GM12878 (cell line): Measurements from ENCODE around the gene NKAIN2. TPM values are rescaled to one million over a fixed set of nuclear protein-coding genes. Genes with fewer than 3 reads are reported as not detected.
"Not testable (repeated sequence)": the region's sequence is repeated elsewhere in the genome, so short reads cannot be mapped to it uniquely, and the experiment has no call there.

ENCODE experiments used
- ATAC-seq: fragments of 200-7000 bp; cut with Tn5 transposase; 3 replicates; pipeline ENCODE4 v1.9.1; 2020; ENCODE audit warnings: mild to moderate bottlenecking, moderate library complexity
- BruUV-seq: library from RNA; stranded (reverse); fragments of 400-500 nt; replicated peaks from 2 replicates; lab custom pipeline; 2021; lab: Mats Ljungman, UMichigan
- CTCF ChIA-PET: fragments of 300-600 bp; sonication (Branson Sonifier 250); formaldehyde crosslinking; extraction: SDS; loops from one replicate; lab custom pipeline; 2021; ENCODE audit warnings: inconsistent platforms; lab: Yijun Ruan, JAX
- POLR2A ChIA-PET: fragments of 350-600 bp; formaldehyde crosslinking; extraction: SDS; loops from one replicate; lab custom pipeline; 2021; ENCODE audit warnings: inconsistent platforms; lab: Charles Lee
- RAD21 ChIA-PET: fragments of 300-600 bp; sonication (Branson Sonifier 250); formaldehyde crosslinking; loops from one replicate; lab custom pipeline; 2023; ENCODE audit warnings: antibody characterized with exemption; ENCODE audit not compliant: unreplicated experiment; lab: Charles Lee
- SMC1A ChIA-PET: fragments of 300-600 bp; sonication (Branson Sonifier 250); formaldehyde crosslinking; loops from one replicate; lab custom pipeline; 2023; ENCODE audit not compliant: unreplicated experiment, uncharacterized antibody; lab: Charles Lee
- DNase-seq: peaks from one replicate; pipeline ENCODE4 v3.0.0-alpha.2; 2011; ENCODE audit warnings: low read depth, low spot score
- FAIRE-seq: peaks from 3 replicates; lab custom pipeline; 2011; peaks lifted over from hg19 to GRCh38; lab: Jason Lieb, UNC
- H2AFZ ChIP-seq: 2 replicates; pipeline ENCODE4 v1.6.0; 2011; ENCODE audit warnings: low read depth, low read length, control low read depth; ENCODE audit not compliant: control insufficient read depth
- H3K27ac ChIP-seq: 2 replicates; pipeline ENCODE4 v1.5.1; 2011; ENCODE audit warnings: control low read depth; ENCODE audit not compliant: control insufficient read depth, insufficient read depth
- H3K27me3 ChIP-seq, 2 experiments: replicated peaks in 1 of 2; 2 replicates each; pipeline versions ENCODE4 v1.6.0 to v1.6.1; 2011; ENCODE audit warnings: low read length in 1 of 2; ENCODE audit not compliant: control insufficient read depth in 2 of 2, insufficient read depth in 2 of 2
- H3K36me3 ChIP-seq, 2 experiments: 2 replicates each; pipeline ENCODE4 v1.5.1; 2011; ENCODE audit warnings: low read length in 1 of 2; ENCODE audit not compliant: control insufficient read depth in 2 of 2, insufficient read depth in 2 of 2
- H3K4me1 ChIP-seq: 2 replicates; pipeline ENCODE4 v1.6.1; 2011; ENCODE audit warnings: mild to moderate bottlenecking, low read length, moderate library complexity, mixed read lengths; ENCODE audit not compliant: control insufficient read depth, insufficient read depth
- H3K4me2 ChIP-seq: 2 replicates; pipeline ENCODE4 v1.6.0; 2011; ENCODE audit warnings: control low read depth; ENCODE audit not compliant: control insufficient read depth, insufficient read depth
- H3K4me3 ChIP-seq: fragments of 200-600 bp; sonication (generic); 2 replicates; pipeline ENCODE4 v1.5.1; 2016
- H3K79me2 ChIP-seq: 2 replicates; pipeline ENCODE4 v1.6.0; 2011; ENCODE audit warnings: low read length; ENCODE audit not compliant: control insufficient read depth, insufficient read depth
- H3K9ac ChIP-seq: 2 replicates; pipeline ENCODE4 v1.8.0; 2011; ENCODE audit warnings: low read length, control low read depth, mixed read lengths; ENCODE audit not compliant: control insufficient read depth, insufficient read depth
- H3K9me3 ChIP-seq: replicated peaks from 3 replicates; pipeline ENCODE4 v1.5.1; 2011; ENCODE audit warnings: mild to moderate bottlenecking, low read length; ENCODE audit not compliant: control insufficient read depth, insufficient read depth
- H4K20me1 ChIP-seq: 2 replicates; pipeline ENCODE4 v1.6.0; 2011; ENCODE audit not compliant: control insufficient read depth, insufficient read depth
- CTCF ChIP-seq, 3 experiments: IDR thresholded peaks in 2 of 3; conservative IDR thresholded peaks in 1 of 3; 2 replicates each; pipeline ENCODE4 v1.5.1; 2011; ENCODE audit warnings: low read depth in 3 of 3, low read length in 3 of 3, mild to moderate bottlenecking in 3 of 3, control low read depth in 2 of 3, moderate library complexity in 2 of 3, inconsistent platforms in 1 of 3, mixed read lengths in 1 of 3; ENCODE audit not compliant: control insufficient read depth in 2 of 3, insufficient read depth in 1 of 3; ENCODE audit errors: extremely low read depth in 1 of 3
- NKRF ChIP-seq: fragments of 450-650 bp; conservative IDR thresholded peaks from 2 replicates; pipeline ENCODE4 v1.6.1; 2017; ENCODE audit warnings: mild to moderate bottlenecking, moderate library complexity
- SMAD1 ChIP-seq: fragments of 450-650 bp; IDR thresholded peaks from 2 replicates; pipeline ENCODE4 v1.6.1; 2018; ENCODE audit warnings: mild to moderate bottlenecking, low read depth; ENCODE audit not compliant: partially characterized antibody
- SREBF2 ChIP-seq: IDR thresholded peaks from 2 replicates; pipeline ENCODE4 v1.6.1; 2012; ENCODE audit warnings: mild to moderate bottlenecking, low read length
- SUPT20H ChIP-seq: IDR thresholded peaks from 2 replicates; pipeline ENCODE4 v1.6.1; 2011; ENCODE audit warnings: low read depth, mild to moderate bottlenecking, low read length, moderate library complexity, borderline replicate concordance; ENCODE audit not compliant: control insufficient read depth
- ZNF384 ChIP-seq: IDR thresholded peaks from 2 replicates; pipeline ENCODE4 v1.6.1; 2012; ENCODE audit warnings: low read depth, mild to moderate bottlenecking, low read length, improper control_type of control experiment, borderline replicate concordance
- WGBS: methylation state at CpG from one replicate; pipeline ENCODE4 v1.1.6; 2016; ENCODE audit warnings: low lambda C conversion rate; ENCODE audit not compliant: insufficient replicate concordance, insufficient coverage; ENCODE audit errors: missing lambda C conversion rate; 5-methylcytosine and 5-hydroxymethylcytosine counted together
- in situ Hi-C: fragments of 300-500 bp; cut with MboI; formaldehyde crosslinking; loops from 9 replicates; pipeline ENCODE4 v1.14.3; 2018; ENCODE audit warnings: mixed read lengths
- intact Hi-C: fragments of 100-400 bp; cut with micrococcal nuclease; formaldehyde crosslinking; loops from one replicate; pipeline ENCODE4 v1.14.2; 2022; ENCODE audit not compliant: unreplicated experiment
- polyA plus RNA-seq, 11 experiments: library from polyadenylated mRNA; depleted of rRNA in 4 of 11; unstranded in 6 of 11; stranded (reverse) in 5 of 11; fragments of >200 nt; fragmentation: Nextera tagmentation in 4 of 11; fragmentation: Illumina TruSeq in 1 of 11; extraction: Ambion mirVana in 4 of 11; extraction: Trizol in 1 of 11; gene quantifications; 1 replicate in 1 of 11; 2 replicates in 10 of 11; pipeline versions ENCODE4 v1.2.1 to v1.2.3, GENCODE V29; 2011 to 2016; ENCODE audit warnings: inconsistent platforms in 2 of 11, missing spikeins in 2 of 11, low read depth in 1 of 11
- total RNA-seq, 4 experiments: library from RNA; depleted of rRNA in 3 of 4; stranded (reverse); fragments of >200 nt in 3 of 4; fragmentation: Illumina TruSeq in 1 of 4; extraction: Trizol in 1 of 4; gene quantifications; 2 replicates each; pipeline versions ENCODE4 v1.2.1 to v1.2.3, GENCODE V29; 2013 to 2021

The NKAIN2 gene
- total and polyA plus RNA-seq, 10 of the 15 experiments (the other 5 are each of a cell fraction or from before 2014, with no cell fraction given), result not detected

- Histone ChIP-seq H4K20me1 (no peaks in the 10 kb centered on the region), H3K4me3 (no peak overlapping the region), H3K4me1 (no peaks in the 10 kb centered on the region), H2AFZ (no peak overlapping the region), H3K9ac (no peak overlapping the region), H3K4me2 (no peak overlapping the region), H3K79me2 (no peaks in the 10 kb centered on the region), H3K27me3 (no peaks in the 10 kb centered on the region), H3K36me3 (no peaks in the 10 kb centered on the region), H3K9me3 (no peaks in the 10 kb centered on the region), H3K27ac (no peak overlapping the region)
- ATAC-seq, result no peak
- CTCF ChIA-PET, result no interaction called here
- BruUV-seq, result no TSS peak
- RAD21 ChIA-PET, result no interaction called here
- no peak for DNase-seq
- intact Hi-C loops (no loop called here), in situ Hi-C loops (no loop called here)
- no peak for TF ChIP-seq NKRF
- TF ChIP-seq ZNF384, result no peak
- no peak for TF ChIP-seq CTCF (IDR thresholded peaks at IDR 0.05 in 2 of 3, conservative IDR thresholded peaks at IDR 0.05 in 1 of 3; ENCODE audit: control insufficient read depth in 2 of 3, extremely low read depth in 1 of 3, insufficient read depth in 1 of 3, low read depth in 3 of 3, low read length in 3 of 3)
- TF ChIP-seq SREBF2, result no peak
- TF ChIP-seq SUPT20H, result no peak
- no peak for TF ChIP-seq SMAD1
- FAIRE-seq, result no peak
- SMC1A ChIA-PET, result no interaction called here
- POLR2A ChIA-PET, result no interaction called here
These were observed 920.0 kb downstream of the NKAIN2 start for GRCh38 chr6:124723671-124724070.

GRCh38 chr6:124737804-124738203 is 934.1 kb downstream of the NKAIN2 start:
- H3K79me2 ChIP-seq, H3K27ac ChIP-seq, H3K9me3 ChIP-seq, H3K9ac ChIP-seq, H4K20me1 ChIP-seq, RAD21 ChIA-PET, BruUV-seq, in situ Hi-C loops, CTCF ChIA-PET, H3K27me3 ChIP-seq, ATAC-seq, FAIRE-seq, H3K36me3 ChIP-seq, H2AFZ ChIP-seq, intact Hi-C loops, H3K4me2 ChIP-seq, POLR2A ChIA-PET, H3K4me3 ChIP-seq, DNase-seq, SMC1A ChIA-PET, H3K4me1 ChIP-seq: not testable (repeated sequence)
- WGBS, result 29% methylated on average over 1 of the region's 1 CpG
